ENCODE results near the gene MKRN1.

MKRN1 gene

DNA sequence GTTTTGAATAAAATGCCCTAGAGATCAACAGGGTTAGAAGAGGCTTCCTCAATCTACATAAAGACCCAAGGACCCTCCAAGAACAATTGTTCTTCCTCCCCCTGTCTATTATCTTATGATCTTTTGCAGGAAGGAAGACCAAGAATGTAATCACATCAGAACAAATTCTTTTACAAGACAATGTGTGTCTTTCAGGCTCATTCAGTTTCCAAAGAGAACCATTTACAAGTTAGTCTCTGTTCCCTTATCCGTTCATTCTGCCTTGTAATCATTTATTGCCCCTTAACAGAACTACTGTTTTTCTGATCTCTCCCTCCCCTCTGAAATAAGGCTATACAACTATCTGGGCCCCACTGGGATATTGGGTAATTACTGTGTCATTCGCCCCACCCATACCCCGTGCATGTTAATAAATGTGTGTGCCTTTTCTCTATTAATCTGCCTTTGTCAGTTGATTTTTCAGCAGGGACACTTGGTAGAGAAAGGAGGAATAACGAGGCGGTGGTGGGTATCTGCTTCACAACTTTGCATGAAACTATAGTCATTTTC is 5.7 kb upstream of the MKRN1 start:
- Histone ChIP-seq H3K27ac (ENCODE audit: low read depth, low read length) (no peak overlapping the region), H3K9ac (ENCODE audit: low read depth in 1 of 2, low read length in 2 of 2) (no peak overlapping the region), H3K4me3 (ENCODE audit: low read depth in 1 of 2, low read length in 2 of 2) (peak overlapping the region in 1 of 2 donors; percentile 5), H3K27me3 (ENCODE audit: control insufficient read depth in 1 of 2, insufficient read depth in 2 of 2, low read length in 2 of 2) (no peaks in the 10 kb centered on the region), H3K36me3 (ENCODE audit: control insufficient read depth in 1 of 2, insufficient read depth in 2 of 2, low read length in 2 of 2) (no peaks in the 10 kb centered on the region), H3K4me1 (ENCODE audit: control insufficient read depth in 1 of 2, insufficient read depth in 2 of 2, low read length in 2 of 2) (peaks cover 12 to 13% of the 10 kb centered on the region in 2 donors), H3K9me3 (ENCODE audit: control insufficient read depth in 1 of 2, low read length in 2 of 2) (no peaks in the 10 kb centered on the region)

- H3K4me1 ChIP-seq (ENCODE audit: control insufficient read depth in 1 of 2, insufficient read depth in 2 of 2, low read length in 2 of 2) = peaks cover 16% of the 10 kb centered on the region in 2 donors
- no peaks in the 10 kb centered on the region for H3K9me3 ChIP-seq (ENCODE audit: control insufficient read depth in 1 of 2, low read length in 2 of 2)
- no peak overlapping the region for H3K27ac ChIP-seq (ENCODE audit: low read depth, low read length)
- H3K9ac ChIP-seq (ENCODE audit: low read depth in 1 of 2, low read length in 2 of 2) = no peak overlapping the region
- no peaks in the 10 kb centered on the region for H3K27me3 ChIP-seq (ENCODE audit: control insufficient read depth in 1 of 2, insufficient read depth in 2 of 2, low read length in 2 of 2)
- H3K36me3 ChIP-seq (ENCODE audit: control insufficient read depth in 1 of 2, insufficient read depth in 2 of 2, low read length in 2 of 2) = no peaks in the 10 kb centered on the region
- H3K4me3 ChIP-seq (ENCODE audit: low read depth in 1 of 2, low read length in 2 of 2) = no peak overlapping the region
These were observed 5.2 kb upstream of the MKRN1 start for GRCh38 chr7:140484479-140484878.

GRCh38 chr7:140479739-140480084 is 407 bp upstream of the MKRN1 start:
- H3K27ac ChIP-seq (ENCODE audit: low read depth, low read length) = peak overlapping the region; percentile 95
- peak overlapping the region; percentile 89 to 90 for H3K9ac ChIP-seq (ENCODE audit: low read depth in 1 of 2, low read length in 2 of 2)

GRCh38 chr7:140478246-140479061 is 851 bp downstream of the MKRN1 start:
- H3K4me3 ChIP-seq (ENCODE audit: low read depth in 1 of 2, low read length in 2 of 2) = peak overlapping the region; percentile 88 to 93
- H3K36me3 ChIP-seq (ENCODE audit: control insufficient read depth in 1 of 2, insufficient read depth in 2 of 2, low read length in 2 of 2) = no peaks in the 10 kb centered on the region
- H3K4me1 ChIP-seq (ENCODE audit: control insufficient read depth in 1 of 2, insufficient read depth in 2 of 2, low read length in 2 of 2) = peaks cover 21 to 24% of the 10 kb centered on the region in 2 donors
- no peaks in the 10 kb centered on the region for H3K9me3 ChIP-seq (ENCODE audit: control insufficient read depth in 1 of 2, low read length in 2 of 2)
- no peaks in the 10 kb centered on the region for H3K27me3 ChIP-seq (ENCODE audit: control insufficient read depth in 1 of 2, insufficient read depth in 2 of 2, low read length in 2 of 2)
- peak overlapping the region; percentile 89 to 90 for H3K9ac ChIP-seq (ENCODE audit: low read depth in 1 of 2, low read length in 2 of 2)
- peak overlapping the region; percentile 95 for H3K27ac ChIP-seq (ENCODE audit: low read depth, low read length)

More at GRCh38 chr7:140479739-140480084, 407 bp upstream of the MKRN1 start:
- Histone ChIP-seq H3K4me3 (ENCODE audit: low read depth in 1 of 2, low read length in 2 of 2) (peak overlapping the region; percentile 88 to 93), H3K27me3 (ENCODE audit: control insufficient read depth in 1 of 2, insufficient read depth in 2 of 2, low read length in 2 of 2) (no peaks in the 10 kb centered on the region), H3K36me3 (ENCODE audit: control insufficient read depth in 1 of 2, insufficient read depth in 2 of 2, low read length in 2 of 2) (no peaks in the 10 kb centered on the region), H3K4me1 (ENCODE audit: control insufficient read depth in 1 of 2, insufficient read depth in 2 of 2, low read length in 2 of 2) (peaks cover 25 to 27% of the 10 kb centered on the region in 2 donors), H3K9me3 (ENCODE audit: control insufficient read depth in 1 of 2, low read length in 2 of 2) (no peaks in the 10 kb centered on the region)

GRCh38 chr7:140476698-140477261 is 2.5 kb downstream of the MKRN1 start:
- Histone ChIP-seq H3K9ac (ENCODE audit: low read depth in 1 of 2, low read length in 2 of 2) (peak overlapping the region; percentile 10 to 38), H3K36me3 (ENCODE audit: control insufficient read depth in 1 of 2, insufficient read depth in 2 of 2, low read length in 2 of 2) (peaks cover 0 to 3% of the 10 kb centered on the region in 2 donors), H3K27ac (ENCODE audit: low read depth, low read length) (no peak overlapping the region), H3K4me3 (ENCODE audit: low read depth in 1 of 2, low read length in 2 of 2) (peak overlapping the region; percentile 60 to 93), H3K27me3 (ENCODE audit: control insufficient read depth in 1 of 2, insufficient read depth in 2 of 2, low read length in 2 of 2) (no peaks in the 10 kb centered on the region), H3K9me3 (ENCODE audit: control insufficient read depth in 1 of 2, low read length in 2 of 2) (no peaks in the 10 kb centered on the region), H3K4me1 (ENCODE audit: control insufficient read depth in 1 of 2, insufficient read depth in 2 of 2, low read length in 2 of 2) (peaks cover 21 to 24% of the 10 kb centered on the region in 2 donors)

DNA sequence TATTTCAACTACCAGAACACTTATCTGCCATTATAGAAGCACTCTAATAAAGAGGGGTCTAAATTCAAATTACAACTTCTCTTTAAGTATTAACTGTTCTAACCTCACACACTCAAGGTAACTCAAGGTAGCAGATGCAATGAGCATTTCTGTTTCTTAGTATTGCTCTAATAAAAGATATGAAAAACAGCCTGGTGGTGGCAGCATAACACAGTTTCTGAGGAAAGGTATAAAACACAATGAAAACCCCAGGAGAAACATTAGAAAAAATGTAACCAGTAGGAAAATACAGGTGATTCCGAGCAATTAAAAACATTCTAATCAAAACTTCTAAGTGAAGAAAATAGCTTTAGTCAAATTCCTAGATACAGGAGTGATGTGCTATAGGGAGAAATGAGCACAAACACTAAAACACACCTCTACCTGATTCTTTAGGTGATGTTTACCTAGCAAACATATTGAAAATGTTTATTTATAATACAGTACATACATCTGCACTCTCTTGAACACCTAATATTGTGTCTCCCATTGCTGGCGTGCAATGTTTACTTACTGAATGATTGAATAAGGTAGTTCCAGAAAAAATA is 3.5 kb downstream of the MKRN1 start:
- no peak overlapping the region for H3K27ac ChIP-seq (ENCODE audit: low read depth, low read length)
- H3K4me3 ChIP-seq (ENCODE audit: low read depth in 1 of 2, low read length in 2 of 2) = no peak overlapping the region
- H3K9ac ChIP-seq (ENCODE audit: low read depth in 1 of 2, low read length in 2 of 2) = no peak overlapping the region
- H3K9me3 ChIP-seq (ENCODE audit: control insufficient read depth in 1 of 2, low read length in 2 of 2) = no peaks in the 10 kb centered on the region
- no peaks in the 10 kb centered on the region for H3K27me3 ChIP-seq (ENCODE audit: control insufficient read depth in 1 of 2, insufficient read depth in 2 of 2, low read length in 2 of 2)
- H3K4me1 ChIP-seq (ENCODE audit: control insufficient read depth in 1 of 2, insufficient read depth in 2 of 2, low read length in 2 of 2) = peaks cover 21 to 24% of the 10 kb centered on the region in 2 donors
- peaks cover 3 to 10% of the 10 kb centered on the region in 2 donors for H3K36me3 ChIP-seq (ENCODE audit: control insufficient read depth in 1 of 2, insufficient read depth in 2 of 2, low read length in 2 of 2)

DNA sequence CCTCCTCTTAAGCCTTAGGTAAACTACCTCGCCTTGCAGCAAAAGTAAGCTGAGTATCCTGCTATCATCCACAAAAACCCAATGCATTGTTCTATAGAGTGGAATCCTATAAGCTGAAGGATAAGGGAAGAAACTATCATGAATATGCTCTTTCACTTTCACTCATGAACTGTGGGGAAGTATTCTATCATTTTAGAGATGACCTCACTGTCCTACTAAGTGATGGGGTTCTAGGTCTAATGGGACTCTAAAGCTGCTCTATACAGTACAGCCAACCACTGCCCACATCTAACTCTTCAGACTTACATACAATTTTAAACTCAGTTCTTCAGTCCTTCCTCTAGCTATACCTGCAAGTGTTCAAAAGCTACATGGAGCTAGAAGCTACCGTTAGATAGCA is 16.2 kb downstream of the MKRN1 start:
- Histone ChIP-seq H3K9ac (ENCODE audit: low read depth in 1 of 2, low read length in 2 of 2) (no peak overlapping the region), H3K9me3 (ENCODE audit: control insufficient read depth in 1 of 2, low read length in 2 of 2) (no peaks in the 10 kb centered on the region), H3K27me3 (ENCODE audit: control insufficient read depth in 1 of 2, insufficient read depth in 2 of 2, low read length in 2 of 2) (no peaks in the 10 kb centered on the region), H3K36me3 (ENCODE audit: control insufficient read depth in 1 of 2, insufficient read depth in 2 of 2, low read length in 2 of 2) (peaks cover 17 to 62% of the 10 kb centered on the region in 2 donors), H3K4me3 (ENCODE audit: low read depth in 1 of 2, low read length in 2 of 2) (no peak overlapping the region), H3K4me1 (ENCODE audit: control insufficient read depth in 1 of 2, insufficient read depth in 2 of 2, low read length in 2 of 2) (no peaks in the 10 kb centered on the region), H3K27ac (ENCODE audit: low read depth, low read length) (no peak overlapping the region)

DNA sequence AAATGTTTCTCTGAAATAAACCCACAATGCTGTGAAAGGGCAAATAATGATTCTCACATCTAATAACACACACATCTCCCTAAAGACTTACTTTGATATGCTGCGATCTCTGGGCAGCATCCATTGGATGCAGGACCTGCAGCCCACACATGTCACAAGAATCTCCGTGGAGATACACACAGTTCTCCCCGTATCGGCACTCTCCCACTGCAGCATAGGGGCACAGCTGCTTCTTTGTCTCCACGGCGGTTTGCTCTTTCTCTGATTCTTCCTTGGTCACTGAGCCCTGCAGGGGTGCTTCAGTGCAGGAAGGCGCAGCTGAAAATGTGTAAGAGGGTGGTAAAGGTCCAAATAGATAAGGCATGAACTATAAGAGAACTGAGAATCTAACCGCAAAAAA is 20.4 kb downstream of the MKRN1 start:
- H3K36me3 ChIP-seq (ENCODE audit: control insufficient read depth in 1 of 2, insufficient read depth in 2 of 2, low read length in 2 of 2) = peaks cover 29 to 82% of the 10 kb centered on the region in 2 donors
- no peak overlapping the region for H3K4me3 ChIP-seq (ENCODE audit: low read depth in 1 of 2, low read length in 2 of 2)
- H3K9me3 ChIP-seq (ENCODE audit: control insufficient read depth in 1 of 2, low read length in 2 of 2) = no peaks in the 10 kb centered on the region
- no peak overlapping the region for H3K27ac ChIP-seq (ENCODE audit: low read depth, low read length)
- H3K4me1 ChIP-seq (ENCODE audit: control insufficient read depth in 1 of 2, insufficient read depth in 2 of 2, low read length in 2 of 2) = no peaks in the 10 kb centered on the region
- H3K9ac ChIP-seq (ENCODE audit: low read depth in 1 of 2, low read length in 2 of 2) = no peak overlapping the region
- no peaks in the 10 kb centered on the region for H3K27me3 ChIP-seq (ENCODE audit: control insufficient read depth in 1 of 2, insufficient read depth in 2 of 2, low read length in 2 of 2)

DNA sequence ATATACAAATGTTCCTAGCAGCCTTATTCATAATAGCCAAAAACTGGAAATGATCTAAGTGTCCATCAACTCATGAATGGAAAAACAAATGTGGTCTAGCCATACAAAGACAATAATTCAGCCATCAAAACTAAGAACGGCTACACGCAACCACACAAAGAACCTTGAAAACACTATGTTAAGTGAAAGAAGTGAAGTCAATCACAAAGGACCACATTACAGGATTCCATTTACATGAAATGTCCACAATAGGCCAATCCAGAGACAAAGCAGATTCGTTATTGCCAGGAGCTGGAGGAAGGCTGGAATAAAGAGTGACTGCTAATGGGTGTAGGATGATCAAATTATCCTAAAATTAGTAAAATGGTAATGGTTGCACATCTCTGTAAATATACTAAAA is 21.1 kb downstream of the MKRN1 start:
- peaks cover 27 to 88% of the 10 kb centered on the region in 2 donors for H3K36me3 ChIP-seq (ENCODE audit: control insufficient read depth in 1 of 2, insufficient read depth in 2 of 2, low read length in 2 of 2)

DNA sequence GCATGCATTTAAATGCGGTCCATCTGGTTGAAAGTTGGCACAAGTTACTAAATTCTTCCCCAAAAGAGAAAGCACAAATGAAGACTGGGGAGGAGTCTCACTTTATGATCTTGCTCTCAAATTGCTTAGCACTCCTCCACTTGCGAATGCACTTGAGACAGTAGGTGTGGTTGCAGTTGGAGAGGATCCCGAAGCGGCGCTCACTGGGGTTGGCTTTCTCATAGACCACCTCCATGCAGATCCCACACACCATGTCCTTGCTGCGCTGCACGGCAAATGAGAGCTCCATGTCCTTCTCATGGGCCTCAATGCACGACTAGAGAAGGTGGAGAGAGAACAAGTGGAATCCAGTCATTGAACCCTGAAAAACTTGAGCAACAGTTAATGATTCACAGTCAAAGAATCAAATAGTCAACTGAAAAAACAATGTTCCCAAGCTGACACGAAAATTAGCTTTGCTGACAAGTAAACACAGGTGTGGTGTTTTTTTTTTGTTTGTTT is 22.7 kb downstream of the MKRN1 start:
- Histone ChIP-seq H3K36me3 (ENCODE audit: control insufficient read depth in 1 of 2, insufficient read depth in 2 of 2, low read length in 2 of 2) (peaks cover 29 to 86% of the 10 kb centered on the region in 2 donors), H3K9ac (ENCODE audit: low read depth in 1 of 2, low read length in 2 of 2) (no peak overlapping the region), H3K27ac (ENCODE audit: low read depth, low read length) (no peak overlapping the region), H3K4me1 (ENCODE audit: control insufficient read depth in 1 of 2, insufficient read depth in 2 of 2, low read length in 2 of 2) (no peaks in the 10 kb centered on the region), H3K9me3 (ENCODE audit: control insufficient read depth in 1 of 2, low read length in 2 of 2) (no peaks in the 10 kb centered on the region), H3K4me3 (ENCODE audit: low read depth in 1 of 2, low read length in 2 of 2) (no peak overlapping the region), H3K27me3 (ENCODE audit: control insufficient read depth in 1 of 2, insufficient read depth in 2 of 2, low read length in 2 of 2) (no peaks in the 10 kb centered on the region)

More for the DNA sequence above, 21.1 kb downstream of the MKRN1 start:
- no peak overlapping the region for H3K9ac ChIP-seq (ENCODE audit: low read depth in 1 of 2, low read length in 2 of 2)
- H3K27ac ChIP-seq (ENCODE audit: low read depth, low read length) = no peak overlapping the region
- H3K27me3 ChIP-seq (ENCODE audit: control insufficient read depth in 1 of 2, insufficient read depth in 2 of 2, low read length in 2 of 2) = no peaks in the 10 kb centered on the region
- H3K4me3 ChIP-seq (ENCODE audit: low read depth in 1 of 2, low read length in 2 of 2) = no peak overlapping the region
- no peaks in the 10 kb centered on the region for H3K4me1 ChIP-seq (ENCODE audit: control insufficient read depth in 1 of 2, insufficient read depth in 2 of 2, low read length in 2 of 2)
- no peaks in the 10 kb centered on the region for H3K9me3 ChIP-seq (ENCODE audit: control insufficient read depth in 1 of 2, low read length in 2 of 2)
